ENCODE measurements around the gene NOP56. TPM values are rescaled to one million over a fixed set of nuclear protein-coding genes. Genes with fewer than 3 reads are reported as not detected.

Gene NOP56
- total RNA-seq, 6 experiments from 2014 or later, result 32.7 to 60.9 (median 42.7) TPM

GRCh38 chr20:2700913-2701620 is 48.6 kb downstream of the NOP56 start:
- intact Hi-C loops (cut with DNase I), result no loop called here
- ATAC-seq (no peak), DNase-seq (no peak)
- H3K4me1 ChIP-seq, result no peaks in the 10 kb centered on the region
- WGBS (ENCODE audit: insufficient coverage, low coverage, low lambda C conversion rate, missing lambda C conversion rate), result 73% methylated on average over 3 of the region's 9 CpGs
- no peaks in the 10 kb centered on the region for H3K27me3 ChIP-seq
- no peak for TF ChIP-seq CTCF (IDR thresholded peaks at IDR 0.05)
- no peak for TF ChIP-seq POLR2A (IDR thresholded peaks at IDR 0.05)
- H3K4me3 ChIP-seq, result no peak overlapping the region
- H3K27ac ChIP-seq, result no peak overlapping the region
- no peaks in the 10 kb centered on the region for H3K36me3 ChIP-seq
- no peaks in the 10 kb centered on the region for H3K9me3 ChIP-seq

- H3K4me1 ChIP-seq, result no peaks in the 10 kb centered on the region
- no peak overlapping the region for H3K4me3 ChIP-seq
- 44% methylated on average over 5 of the region's 5 CpGs for WGBS (ENCODE audit: insufficient coverage, low coverage, low lambda C conversion rate, missing lambda C conversion rate)
- no peaks in the 10 kb centered on the region for H3K36me3 ChIP-seq
- TF ChIP-seq POLR2A (IDR thresholded peaks at IDR 0.05), result no peak
- no peak for TF ChIP-seq CTCF (IDR thresholded peaks at IDR 0.05)
- DNase-seq (no peak), ATAC-seq (no peak)
- intact Hi-C loops (cut with DNase I), result no loop called here
- H3K27me3 ChIP-seq, result no peaks in the 10 kb centered on the region
- no peaks in the 10 kb centered on the region for H3K9me3 ChIP-seq
- no peak overlapping the region for H3K27ac ChIP-seq
Measured at GRCh38 chr20:2701671-2702081, 49.2 kb downstream of the NOP56 start.

GRCh38 chr20:2703716-2704475 is 51.5 kb downstream of the NOP56 start:
- no peaks in the 10 kb centered on the region for H3K36me3 ChIP-seq
- H3K27ac ChIP-seq, result no peak overlapping the region
- no peak for DNase-seq
- 90% methylated on average over 7 of the region's 8 CpGs for WGBS (ENCODE audit: insufficient coverage, low coverage, low lambda C conversion rate, missing lambda C conversion rate)
- no peak for ATAC-seq
- intact Hi-C loops (cut with DNase I), result no loop called here
- no peaks in the 10 kb centered on the region for H3K4me1 ChIP-seq
- H3K9me3 ChIP-seq, result no peaks in the 10 kb centered on the region
- TF ChIP-seq CTCF (IDR thresholded peaks at IDR 0.05) (no peak), POLR2A (IDR thresholded peaks at IDR 0.05) (no peak)
- H3K4me3 ChIP-seq, result no peak overlapping the region
- H3K27me3 ChIP-seq, result no peaks in the 10 kb centered on the region

- DNase-seq (no peak), ATAC-seq (peak in 1 of 4 donors; percentile 14)
- H3K9me3 ChIP-seq, result no peaks in the 10 kb centered on the region
- intact Hi-C loops (cut with DNase I), result no loop called here
- TF ChIP-seq CTCF (IDR thresholded peaks at IDR 0.05) (no peak), POLR2A (IDR thresholded peaks at IDR 0.05) (no peak)
- no peak overlapping the region for H3K27ac ChIP-seq
- H3K4me1 ChIP-seq, result no peaks in the 10 kb centered on the region
- 61% methylated on average over 8 of the region's 14 CpGs for WGBS (ENCODE audit: insufficient coverage, low coverage, low lambda C conversion rate, missing lambda C conversion rate)
- no peak overlapping the region for H3K4me3 ChIP-seq
- H3K36me3 ChIP-seq, result no peaks in the 10 kb centered on the region
- H3K27me3 ChIP-seq, result no peaks in the 10 kb centered on the region
Measured at GRCh38 chr20:2705931-2706645, 53.7 kb downstream of the NOP56 start.

Data from right lobe of liver (tissue), 6 donors.